ENCODE measurements around the gene ARID1B. TPM values are rescaled to one million over a fixed set of nuclear protein-coding genes. Genes with fewer than 3 reads are reported as not detected.

ARID1B gene
- total and polyA plus RNA-seq, 2 of the 13 experiments (the other 11 are each of a cell fraction or from before 2014, with no cell fraction given): 20.1 to 32.6 TPM

GRCh38 chr6:156876302-156876701 lies 99.1 kb downstream of the ARID1B start (continued):
- TF ChIP-seq ZHX1 (CRISPR knock-in tag; IDR thresholded peaks at IDR 0.05; ENCODE audit: low read depth) (no peak), ATF7-NPFF (CRISPR knock-in tag; IDR thresholded peaks at IDR 0.05; ENCODE audit: low read depth) (no peak), STAG1 (CRISPR knock-in tag; IDR thresholded peaks at IDR 0.05) (peak; percentile 51), PAF1 (CRISPR knock-in tag; IDR thresholded peaks at IDR 0.05) (no peak)
- TF ChIP-seq, protein P1, sequence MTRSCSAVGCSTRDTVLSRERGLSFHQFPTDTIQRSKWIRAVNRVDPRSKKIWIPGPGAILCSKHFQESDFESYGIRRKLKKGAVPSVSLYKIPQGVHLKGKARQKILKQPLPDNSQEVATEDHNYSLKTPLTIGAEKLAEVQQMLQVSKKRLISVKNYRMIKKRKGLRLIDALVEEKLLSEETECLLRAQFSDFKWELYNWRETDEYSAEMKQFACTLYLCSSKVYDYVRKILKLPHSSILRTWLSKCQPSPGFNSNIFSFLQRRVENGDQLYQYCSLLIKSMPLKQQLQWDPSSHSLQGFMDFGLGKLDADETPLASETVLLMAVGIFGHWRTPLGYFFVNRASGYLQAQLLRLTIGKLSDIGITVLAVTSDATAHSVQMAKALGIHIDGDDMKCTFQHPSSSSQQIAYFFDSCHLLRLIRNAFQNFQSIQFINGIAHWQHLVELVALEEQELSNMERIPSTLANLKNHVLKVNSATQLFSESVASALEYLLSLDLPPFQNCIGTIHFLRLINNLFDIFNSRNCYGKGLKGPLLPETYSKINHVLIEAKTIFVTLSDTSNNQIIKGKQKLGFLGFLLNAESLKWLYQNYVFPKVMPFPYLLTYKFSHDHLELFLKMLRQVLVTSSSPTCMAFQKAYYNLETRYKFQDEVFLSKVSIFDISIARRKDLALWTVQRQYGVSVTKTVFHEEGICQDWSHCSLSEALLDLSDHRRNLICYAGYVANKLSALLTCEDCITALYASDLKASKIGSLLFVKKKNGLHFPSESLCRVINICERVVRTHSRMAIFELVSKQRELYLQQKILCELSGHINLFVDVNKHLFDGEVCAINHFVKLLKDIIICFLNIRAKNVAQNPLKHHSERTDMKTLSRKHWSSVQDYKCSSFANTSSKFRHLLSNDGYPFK (CRISPR knock-in tag; IDR thresholded peaks at IDR 0.05; ENCODE audit: borderline replicate concordance): peak; percentile 78
- TF ChIP-seq, protein P2, sequence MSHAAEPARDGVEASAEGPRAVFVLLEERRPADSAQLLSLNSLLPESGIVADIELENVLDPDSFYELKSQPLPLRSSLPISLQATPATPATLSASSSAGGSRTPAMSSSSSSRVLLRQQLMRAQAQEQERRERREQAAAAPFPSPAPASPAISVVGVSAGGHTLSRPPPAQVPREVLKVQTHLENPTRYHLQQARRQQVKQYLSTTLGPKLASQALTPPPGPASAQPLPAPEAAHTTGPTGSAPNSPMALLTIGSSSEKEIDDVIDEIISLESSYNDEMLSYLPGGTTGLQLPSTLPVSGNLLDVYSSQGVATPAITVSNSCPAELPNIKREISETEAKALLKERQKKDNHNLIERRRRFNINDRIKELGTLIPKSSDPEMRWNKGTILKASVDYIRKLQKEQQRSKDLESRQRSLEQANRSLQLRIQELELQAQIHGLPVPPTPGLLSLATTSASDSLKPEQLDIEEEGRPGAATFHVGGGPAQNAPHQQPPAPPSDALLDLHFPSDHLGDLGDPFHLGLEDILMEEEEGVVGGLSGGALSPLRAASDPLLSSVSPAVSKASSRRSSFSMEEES (CRISPR knock-in tag; IDR thresholded peaks at IDR 0.05): no peak
